Measurements from ENCODE around the gene COTL1. TPM values are rescaled to one million over a fixed set of nuclear protein-coding genes. Genes with fewer than 3 reads are reported as not detected.

COTL1 gene
- total RNA-seq, 4 donors from 2014 or later, result 34.5 to 42.9 (median 40.7) TPM

GRCh38 chr16:84557504-84557903 is 60.4 kb downstream of the COTL1 start:
- no peak for TF ChIP-seq POLR2AphosphoS5 (IDR thresholded peaks at IDR 0.05)
- no peak for TF ChIP-seq POLR2A (IDR thresholded peaks at IDR 0.05; ENCODE audit: low read depth)
- TF ChIP-seq CTCF (IDR thresholded peaks at IDR 0.05), result no peak
- TF ChIP-seq EP300 (IDR thresholded peaks at IDR 0.05), result no peak
- peaks cover 0 to 11% (median 0%) of the 10 kb centered on the region in 4 donors for H3K27me3 ChIP-seq
- H3K4me3 ChIP-seq, result no peak overlapping the region
- no peaks in the 10 kb centered on the region for H3K9me3 ChIP-seq
- intact Hi-C loops (cut with DNase I), result no loop called here
- 56% methylated on average over 5 of the region's 6 CpGs for WGBS
- DNase-seq (ENCODE audit: extremely low spot score), result no peak
- no peaks in the 10 kb centered on the region for H3K36me3 ChIP-seq
- no peak overlapping the region for H3K27ac ChIP-seq (replicated peaks in 1 of 4)
- no peaks in the 10 kb centered on the region for H3K4me1 ChIP-seq

DNA sequence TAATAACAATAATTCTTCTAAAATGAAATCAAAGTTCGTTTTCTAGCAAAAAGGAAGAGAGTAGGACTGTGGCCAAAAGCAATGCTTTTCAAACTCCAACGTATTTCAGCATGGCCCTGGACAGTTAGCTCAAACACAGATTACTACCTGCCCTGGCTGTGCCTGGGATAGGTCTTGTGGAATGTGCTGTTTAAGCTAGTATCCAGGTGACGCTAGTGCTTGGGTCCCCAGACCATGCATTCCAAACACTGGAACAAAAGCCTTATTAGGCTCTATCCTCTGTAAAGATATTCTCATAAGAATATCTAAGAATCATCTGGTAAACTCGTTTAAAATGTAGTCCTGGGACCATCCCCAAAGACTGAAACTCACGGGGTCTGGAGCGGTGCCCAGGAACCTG is 60.8 kb downstream of the COTL1 start:
- no peaks in the 10 kb centered on the region for H3K36me3 ChIP-seq
- H3K9me3 ChIP-seq, result no peaks in the 10 kb centered on the region
- TF ChIP-seq POLR2AphosphoS5 (IDR thresholded peaks at IDR 0.05), result no peak
- no peak for TF ChIP-seq CTCF (IDR thresholded peaks at IDR 0.05)
- no peak for TF ChIP-seq EP300 (IDR thresholded peaks at IDR 0.05)
- no peak for TF ChIP-seq POLR2A (IDR thresholded peaks at IDR 0.05; ENCODE audit: low read depth)
- intact Hi-C loops (cut with DNase I), result no loop called here
- H3K4me3 ChIP-seq, result no peak overlapping the region
- no peak overlapping the region for H3K27ac ChIP-seq (replicated peaks in 1 of 4)
- 52% methylated on average over 5 of the region's 6 CpGs for WGBS
- H3K4me1 ChIP-seq, result no peaks in the 10 kb centered on the region
- no peak for DNase-seq (ENCODE audit: extremely low spot score)
- H3K27me3 ChIP-seq, result peaks cover 0 to 11% (median 0%) of the 10 kb centered on the region in 4 donors

GRCh38 chr16:84555418-84556196 is 62.3 kb downstream of the COTL1 start:
- Histone ChIP-seq H3K36me3 (no peaks in the 10 kb centered on the region), H3K27ac (replicated peaks in 1 of 4) (no peak overlapping the region), H3K27me3 (peaks cover 0 to 11% (median 0%) of the 10 kb centered on the region in 4 donors), H3K4me3 (no peak overlapping the region), H3K4me1 (no peaks in the 10 kb centered on the region), H3K9me3 (no peaks in the 10 kb centered on the region)
- intact Hi-C loops (cut with DNase I), result no loop called here
- 73% methylated on average over 19 of the region's 19 CpGs for WGBS
- DNase-seq (ENCODE audit: extremely low spot score), result no peak
- TF ChIP-seq POLR2A (IDR thresholded peaks at IDR 0.05; ENCODE audit: low read depth) (no peak), CTCF (IDR thresholded peaks at IDR 0.05) (no peak)

DNA sequence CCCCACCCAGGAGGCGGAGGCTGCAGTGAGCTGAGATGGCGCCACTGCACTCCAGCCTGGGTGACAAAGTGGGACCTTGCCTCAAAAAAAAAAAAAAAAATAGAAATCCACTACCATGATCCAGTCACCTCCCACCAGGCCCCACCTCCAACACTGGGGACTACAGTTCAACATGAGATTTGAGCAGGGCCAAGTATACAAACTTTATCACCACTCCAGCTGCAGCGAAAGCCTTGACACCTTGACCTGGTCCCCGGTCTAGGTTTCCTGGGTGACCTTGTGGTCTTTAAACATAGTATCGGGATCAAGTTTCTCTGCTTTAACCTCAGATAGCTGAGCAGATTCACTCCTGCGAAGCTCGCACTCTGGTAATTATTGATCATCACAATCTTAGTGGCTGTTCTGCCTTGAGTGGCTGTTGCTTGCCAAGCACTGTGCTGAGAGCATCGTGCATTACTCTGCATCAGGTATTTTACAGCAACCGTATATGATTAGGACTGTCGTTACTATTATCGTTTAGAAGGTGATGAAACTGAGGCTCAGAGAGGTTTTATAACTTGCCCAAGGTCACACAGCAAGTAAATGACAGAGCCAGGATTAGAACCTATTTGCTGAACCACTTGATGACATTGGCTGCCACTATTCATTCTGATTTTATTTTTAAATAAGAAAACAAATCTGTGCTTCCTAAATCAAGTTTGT is 63.1 kb downstream of the COTL1 start:
- DNase-seq (ENCODE audit: extremely low spot score), result no peak
- intact Hi-C loops (cut with DNase I), result no loop called here
- no peaks in the 10 kb centered on the region for H3K36me3 ChIP-seq
- no peaks in the 10 kb centered on the region for H3K4me1 ChIP-seq
- no peaks in the 10 kb centered on the region for H3K9me3 ChIP-seq
- 94% methylated on average over 11 of the region's 11 CpGs for WGBS
- no peak overlapping the region for H3K27ac ChIP-seq (replicated peaks in 1 of 4)
- no peak overlapping the region for H3K4me3 ChIP-seq
- peaks cover 0 to 11% (median 0%) of the 10 kb centered on the region in 4 donors for H3K27me3 ChIP-seq
- no peak for TF ChIP-seq POLR2AphosphoS5 (IDR thresholded peaks at IDR 0.05)
- TF ChIP-seq POLR2A (IDR thresholded peaks at IDR 0.05; ENCODE audit: low read depth), result no peak
- no peak for TF ChIP-seq CTCF (IDR thresholded peaks at IDR 0.05)
- TF ChIP-seq EP300 (IDR thresholded peaks at IDR 0.05), result no peak
